ENCODE results near the gene NCAN.

- TF ChIP-seq CTCF (IDR thresholded peaks at IDR 0.05): no peak
- TF ChIP-seq POLR2A (IDR thresholded peaks at IDR 0.05): no peak
Measured at GRCh38 chr19:19236173-19236572, 24.4 kb downstream of the NCAN start.
